SU-DHL-6 (cell line): Measurements from ENCODE around the gene PITX2.

Experiments used
- H2AFZ ChIP-seq: fragments of 200-600 bp; sonication (generic); 2 replicates; pipeline ENCODE4 v1.6.1; 2014; ENCODE audit warnings: low read depth, mild to moderate bottlenecking, moderate library complexity, mixed read lengths, antibody characterized with exemption, low read length; ENCODE audit not compliant: severe bottlenecking
- H3F3A ChIP-seq: fragments of 200-600 bp; shearing (Covaris generic); 2 replicates; pipeline ENCODE4 v1.6.0; 2016; ENCODE audit warnings: antibody characterized with exemption, mild to moderate bottlenecking; ENCODE audit not compliant: insufficient read depth
- H3K27ac ChIP-seq: fragments of 200-600 bp; sonication (generic); 2 replicates; pipeline ENCODE4 v1.5.1; 2016; ENCODE audit warnings: low read depth, mild to moderate bottlenecking, low read length, moderate library complexity, mixed read lengths
- H3K27me3 ChIP-seq: fragments of 200-600 bp; sonication (generic), shearing (Covaris generic); 2 replicates; pipeline ENCODE4 v1.6.0; 2014; ENCODE audit warnings: mild to moderate bottlenecking, low read length
- H3K36me3 ChIP-seq: fragments of 200-600 bp; sonication (generic); 2 replicates; pipeline ENCODE4 v1.6.1; 2014; ENCODE audit warnings: mild to moderate bottlenecking, low read length, mixed read lengths
- H3K4me2 ChIP-seq: fragments of 300-600, 200-600 bp; shearing (Covaris generic), sonication (generic); 2 replicates; pipeline ENCODE4 v1.6.0; 2014; ENCODE audit warnings: low read length, low read depth, mild to moderate bottlenecking; ENCODE audit not compliant: poor library complexity, severe bottlenecking
- H3K4me3 ChIP-seq: fragments of 200-600 bp; sonication (generic); 2 replicates; pipeline ENCODE4 v1.5.1; 2014; ENCODE audit warnings: antibody characterized with exemption, low read length, mild to moderate bottlenecking, mixed read lengths; ENCODE audit not compliant: insufficient read depth, poor library complexity, severe bottlenecking
- H3K79me2 ChIP-seq: fragments of 200-600 bp; sonication (generic); 2 replicates; pipeline ENCODE4 v1.6.1; 2014; ENCODE audit warnings: mild to moderate bottlenecking, low read length, moderate library complexity; ENCODE audit not compliant: insufficient read depth
- H3K9ac ChIP-seq: fragments of 200-600 bp; sonication (generic); 2 replicates; pipeline ENCODE4 v1.7.0; 2014; ENCODE audit warnings: mild to moderate bottlenecking, low read length
- H3K9me2 ChIP-seq: fragments of 200-600 bp; sonication (generic); replicated peaks from 2 replicates; pipeline ENCODE4 v1.6.1; 2014; ENCODE audit warnings: low read length; ENCODE audit not compliant: insufficient read depth
- H3K9me3 ChIP-seq: fragments of 200-600 bp; sonication (generic); 2 replicates; pipeline ENCODE4 v1.6.1; 2014; ENCODE audit warnings: low read length, mixed read lengths; ENCODE audit not compliant: insufficient read depth
- H4K20me1 ChIP-seq: fragments of 200-600 bp; sonication (generic); 2 replicates; pipeline ENCODE4 v1.6.1; 2014; ENCODE audit warnings: low read depth, mild to moderate bottlenecking, antibody characterized with exemption, low read length, moderate library complexity, mixed read lengths
- CTCF ChIP-seq: fragments of 200-600 bp; sonication (generic); IDR thresholded peaks from one replicate; pipeline ENCODE4 v1.5.1; 2017; ENCODE audit warnings: antibody characterized with exemption, mild to moderate bottlenecking, low read length, moderate library complexity; ENCODE audit not compliant: insufficient read depth, poor library complexity, severe bottlenecking
- EZH2phosphoT487 ChIP-seq: fragments of 200-600 bp; sonication (generic), shearing (Covaris generic); conservative IDR thresholded peaks from 2 replicates; pipeline ENCODE4 v1.6.1; 2018; ENCODE audit warnings: mild to moderate bottlenecking, antibody characterized with exemption, low read length, moderate library complexity, mixed read lengths

PITX2 gene

GRCh38 chr4:110668463-110669235 lies 45.8 kb upstream of the PITX2 start:
- no peak overlapping the region for H2AFZ ChIP-seq

DNA sequence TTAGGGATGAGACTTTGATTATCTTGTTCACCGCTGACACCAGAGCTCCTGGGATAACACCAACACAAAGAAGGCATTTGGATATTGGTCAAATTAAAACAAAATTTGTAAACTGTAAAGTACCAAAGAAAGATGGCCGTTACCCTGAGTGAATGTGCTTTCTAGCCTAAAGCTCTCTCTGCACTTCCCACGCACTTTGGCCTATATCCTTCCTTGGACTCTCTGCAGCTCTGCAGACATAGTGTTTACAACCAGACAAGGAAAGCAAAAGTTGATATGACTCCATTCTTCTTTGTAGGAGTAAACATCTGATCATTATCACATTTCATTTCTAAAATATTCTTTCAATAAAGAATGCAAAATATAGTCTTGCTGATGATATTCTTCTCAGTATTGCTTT lies 44.8 kb upstream of the PITX2 start:
- H2AFZ ChIP-seq, result no peak overlapping the region

More at GRCh38 chr4:110668463-110669235, 45.8 kb upstream of the PITX2 start:
- Histone ChIP-seq H3K9me3 (no peaks in the 10 kb centered on the region), H3K27ac (no peak overlapping the region), H3K79me2 (no peaks in the 10 kb centered on the region), H3K27me3 (no peaks in the 10 kb centered on the region), H3K36me3 (no peaks in the 10 kb centered on the region), H3F3A (no peaks in the 10 kb centered on the region), H3K9ac (no peak overlapping the region), H4K20me1 (no peaks in the 10 kb centered on the region), H3K4me3 (no peak overlapping the region), H3K9me2 (no peaks in the 10 kb centered on the region), H3K4me2 (no peak overlapping the region)
- TF ChIP-seq CTCF (no peak), EZH2phosphoT487 (no peak)

GRCh38 chr4:110666030-110666429 lies 43.2 kb upstream of the PITX2 start:
- Histone ChIP-seq H3K36me3 (no peaks in the 10 kb centered on the region), H3K27ac (no peak overlapping the region), H3K9me2 (no peaks in the 10 kb centered on the region), H4K20me1 (no peaks in the 10 kb centered on the region), H3K4me2 (no peak overlapping the region), H3K79me2 (no peaks in the 10 kb centered on the region), H2AFZ (no peak overlapping the region), H3K27me3 (no peaks in the 10 kb centered on the region), H3K4me3 (no peak overlapping the region), H3K9ac (no peak overlapping the region), H3K9me3 (no peaks in the 10 kb centered on the region), H3F3A (no peaks in the 10 kb centered on the region)
- TF ChIP-seq EZH2phosphoT487 (no peak), CTCF (no peak)

More for the DNA sequence above, 44.8 kb upstream of the PITX2 start:
- Histone ChIP-seq H3K9me3 (no peaks in the 10 kb centered on the region), H3K9me2 (no peaks in the 10 kb centered on the region), H3F3A (no peaks in the 10 kb centered on the region), H3K4me3 (no peak overlapping the region), H3K79me2 (no peaks in the 10 kb centered on the region), H3K27me3 (no peaks in the 10 kb centered on the region), H4K20me1 (no peaks in the 10 kb centered on the region), H3K36me3 (no peaks in the 10 kb centered on the region), H3K27ac (no peak overlapping the region), H3K4me2 (no peak overlapping the region), H3K9ac (no peak overlapping the region)
- TF ChIP-seq CTCF (no peak), EZH2phosphoT487 (no peak)
